Femur (tissue), 1 donor: ENCODE data around the gene ZSWIM7.

ENCODE experiments used
- DNase-seq: peaks from one replicate; pipeline ENCODE4 v3.0.0-alpha.2; 2017

The ZSWIM7 gene

DNA sequence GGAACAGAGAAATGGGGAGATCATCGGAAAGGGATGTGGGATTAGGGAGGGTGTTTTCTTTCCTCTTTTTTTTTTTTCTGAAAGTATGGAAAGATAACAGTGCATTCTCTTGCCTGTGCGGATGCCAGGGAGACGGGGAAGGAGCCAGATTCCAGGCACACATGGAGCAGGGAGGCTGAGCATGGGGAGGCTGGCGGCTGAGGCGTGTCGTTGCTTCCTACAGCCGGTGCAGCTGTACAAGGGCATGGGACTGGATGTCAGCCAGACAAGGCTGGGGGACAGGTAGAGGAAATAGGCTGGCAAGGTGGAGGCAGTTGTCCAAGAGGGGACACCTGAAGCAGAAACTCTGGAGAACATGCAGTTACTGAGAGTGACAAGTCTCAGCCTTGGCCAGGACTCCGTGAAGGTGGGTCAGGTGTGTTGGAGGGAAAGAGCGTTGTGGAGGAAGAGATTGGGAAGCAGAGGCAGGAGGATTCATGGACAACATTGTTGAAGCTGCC, 71.2 kb downstream of the ZSWIM7 start:
- no peak for DNase-seq
